ENCODE results near the gene PSME3IP1. TPM values are rescaled to one million over a fixed set of nuclear protein-coding genes. Genes with fewer than 3 reads are reported as not detected.

Gene PSME3IP1
- total RNA-seq, 1 experiment from 2014 or later = 103 TPM

- H3K56ac ChIP-seq (ENCODE audit: insufficient read length, low read depth, low read length) = no peak overlapping the region
- H2BK20ac ChIP-seq (ENCODE audit: low read depth, low read length, poor library complexity, severe bottlenecking) = no peak overlapping the region
- no peak overlapping the region for H3K27ac ChIP-seq (ENCODE audit: insufficient read length, low read depth, low read length)
- no peak overlapping the region for H2BK15ac ChIP-seq (ENCODE audit: low read depth, low read length)
- TF ChIP-seq, protein P1, sequence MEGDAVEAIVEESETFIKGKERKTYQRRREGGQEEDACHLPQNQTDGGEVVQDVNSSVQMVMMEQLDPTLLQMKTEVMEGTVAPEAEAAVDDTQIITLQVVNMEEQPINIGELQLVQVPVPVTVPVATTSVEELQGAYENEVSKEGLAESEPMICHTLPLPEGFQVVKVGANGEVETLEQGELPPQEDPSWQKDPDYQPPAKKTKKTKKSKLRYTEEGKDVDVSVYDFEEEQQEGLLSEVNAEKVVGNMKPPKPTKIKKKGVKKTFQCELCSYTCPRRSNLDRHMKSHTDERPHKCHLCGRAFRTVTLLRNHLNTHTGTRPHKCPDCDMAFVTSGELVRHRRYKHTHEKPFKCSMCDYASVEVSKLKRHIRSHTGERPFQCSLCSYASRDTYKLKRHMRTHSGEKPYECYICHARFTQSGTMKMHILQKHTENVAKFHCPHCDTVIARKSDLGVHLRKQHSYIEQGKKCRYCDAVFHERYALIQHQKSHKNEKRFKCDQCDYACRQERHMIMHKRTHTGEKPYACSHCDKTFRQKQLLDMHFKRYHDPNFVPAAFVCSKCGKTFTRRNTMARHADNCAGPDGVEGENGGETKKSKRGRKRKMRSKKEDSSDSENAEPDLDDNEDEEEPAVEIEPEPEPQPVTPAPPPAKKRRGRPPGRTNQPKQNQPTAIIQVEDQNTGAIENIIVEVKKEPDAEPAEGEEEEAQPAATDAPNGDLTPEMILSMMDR (conservative IDR thresholded peaks at IDR 0.05) = no peak
- H3K23me2 ChIP-seq (ENCODE audit: insufficient read length, low read depth, low read length, poor library complexity, severe bottlenecking) = no peaks in the 10 kb centered on the region
- H3K9ac ChIP-seq (ENCODE audit: extremely low read depth, insufficient read length, low read length) = no peak overlapping the region
- H2BK120ac ChIP-seq (ENCODE audit: low read depth, low read length, poor library complexity, severe bottlenecking) = no peak overlapping the region
- WGBS (ENCODE audit: extremely low coverage, insufficient read length, low lambda C conversion rate) = 100% methylated on average over 2 of the region's 9 CpGs
- Mint-ChIP-seq H3K27ac (no peak overlapping the region), H3K9me3 (no peaks in the 10 kb centered on the region), H3K4me1 (no peaks in the 10 kb centered on the region), H3K4me3 (no peak overlapping the region), H3K36me3 (ENCODE audit: insufficient read depth in 1 of 3, low read depth in 3 of 3) (peaks cover 18 to 64% (median 51%) of the 10 kb centered on the region in 3 experiments), H3K27me3 (ENCODE audit: low read depth) (no peaks in the 10 kb centered on the region)
- H2AK5ac ChIP-seq (ENCODE audit: insufficient read length, low read length) = no peak overlapping the region
- no peaks in the 10 kb centered on the region for H3K79me2 ChIP-seq (ENCODE audit: insufficient read depth, low read length)
- H3T11ph ChIP-seq (ENCODE audit: low read length) = no peak overlapping the region
- no peak overlapping the region for H2BK12ac ChIP-seq (ENCODE audit: insufficient read length, low read depth, low read length)
- H3K9me3 ChIP-seq (ENCODE audit: control insufficient read depth, low read depth, low read length) = no peaks in the 10 kb centered on the region
- H3K4me2 ChIP-seq (ENCODE audit: insufficient read depth, insufficient read length, low read length) = no peak overlapping the region
- H3K79me1 ChIP-seq (ENCODE audit: insufficient read depth, low read depth, low read length, poor library complexity, severe bottlenecking) = no peaks in the 10 kb centered on the region
- no peak overlapping the region for H4K8ac ChIP-seq (replicated peaks; ENCODE audit: insufficient read length, low read depth, low read length)
- H2BK5ac ChIP-seq (ENCODE audit: insufficient read length, low read length) = no peak overlapping the region
- H3K4me1 ChIP-seq (ENCODE audit: insufficient read depth, low read length) = no peaks in the 10 kb centered on the region
- no peak overlapping the region for H3K18ac ChIP-seq (ENCODE audit: insufficient read length, low read depth, low read length)
- no peak overlapping the region for H4K5ac ChIP-seq (ENCODE audit: insufficient read length, low read depth, low read length)
- no peak overlapping the region for H3K23ac ChIP-seq (ENCODE audit: insufficient read length, low read depth, low read length)
- H4K20me1 ChIP-seq (ENCODE audit: control insufficient read depth, insufficient read depth, insufficient read length) = no peaks in the 10 kb centered on the region
- no peak overlapping the region for H4K91ac ChIP-seq (ENCODE audit: insufficient read length, low read depth, low read length)
- H2AFZ ChIP-seq (ENCODE audit: low read length) = no peak overlapping the region
- H3K27me3 ChIP-seq (ENCODE audit: insufficient read depth, low read length) = no peaks in the 10 kb centered on the region
- no peak overlapping the region for H3K4ac ChIP-seq (ENCODE audit: low read depth, low read length)
- H3K14ac ChIP-seq (ENCODE audit: insufficient read depth, low read length) = no peak overlapping the region
- no peak for DNase-seq
These were observed 48.3 kb upstream of the PSME3IP1 start for GRCh38 chr16:57233944-57234706.

Measured in H9 (cell line).